Activated CD4-positive, alpha-beta T cell treated with anti-CD3 and anti-CD28 coated beads, Interleukin-2, amount 10 ng/mL, durations not matched to agents 7 days and 5 days (primary cell): ENCODE data around the gene VEGFB. TPM values are rescaled to one million over a fixed set of nuclear protein-coding genes. Genes with fewer than 3 reads are reported as not detected.

Source experiments
- CTCF ChIA-PET: fragments of 350-600 bp; sonication (Branson Sonifier 250); formaldehyde crosslinking; loops from one replicate; lab custom pipeline; 2021; ENCODE audit warnings: antibody characterized with exemption; lab: Charles Lee
- POLR2A ChIA-PET: fragments of 350-600 bp; sonication (Branson Sonifier 250); formaldehyde crosslinking; loops from one replicate; lab custom pipeline; 2021; ENCODE audit warnings: antibody characterized with exemption; lab: Charles Lee
- DNase-seq: peaks from one replicate; pipeline ENCODE4 v3.0.0-alpha.2; 2020
- H3K27ac Mint-ChIP-seq: one replicate; pipeline ENCODE4 v1.8.0; 2021; ENCODE audit warnings: mild to moderate bottlenecking, moderate library complexity, mixed read lengths
- H3K27me3 Mint-ChIP-seq: one replicate; pipeline ENCODE4 v1.8.0; 2021; ENCODE audit warnings: mixed read lengths
- H3K36me3 Mint-ChIP-seq: one replicate; pipeline ENCODE4 v1.8.0; 2021; ENCODE audit warnings: low read depth, mixed read lengths
- H3K4me1 Mint-ChIP-seq: one replicate; pipeline ENCODE4 v1.8.0; 2021; ENCODE audit warnings: mixed read lengths
- H3K4me3 Mint-ChIP-seq: one replicate; pipeline ENCODE4 v1.8.0; 2021; ENCODE audit warnings: mild to moderate bottlenecking, moderate library complexity, mixed read lengths
- H3K9me3 Mint-ChIP-seq: one replicate; pipeline ENCODE4 v1.8.0; 2021; ENCODE audit warnings: mixed read lengths
- total RNA-seq, 2 experiments: library from RNA; stranded (reverse); gene quantifications; one replicate each; pipeline ENCODE4 v1.2.3, GENCODE V29; 2021

VEGFB gene
- total RNA-seq: 10 to 100 TPM; 51.1 to 60.3 TPM

- Mint-ChIP-seq H3K4me1 (peaks cover 61% of the 10 kb centered on the region), H3K36me3 (peaks cover 13% of the 10 kb centered on the region), H3K4me3 (peak within 1 kb of the TSS; percentile 83), H3K27me3 (no peaks in the 10 kb centered on the region), H3K27ac (peak within 1 kb of the TSS; percentile 73), H3K9me3 (no peaks in the 10 kb centered on the region)
- ChIA-PET CTCF (interaction anchor here (1.0 to 2.0 kb wide), 4 partner anchors 10 to 71 kb away, joined by 3 to 6 read pairs (median 4); partner anchors contain the start of gene ESRRA), POLR2A (no interaction called here)
- DNase-seq: peak; percentile 71
Observed at GRCh38 chr11:64233913-64234586, at the start of gene VEGFB. Gene VEGFB, plus strand, starts transcription at chr11:64234584. Its CDS starts 250 bp downstream, at chr11:64234834.

GRCh38 chr11:64185175-64185692 is 49.1 kb upstream of the VEGFB start:
- Mint-ChIP-seq H3K27me3 (no peaks in the 10 kb centered on the region), H3K27ac (peak overlapping the region; percentile 92), H3K9me3 (no peaks in the 10 kb centered on the region), H3K4me3 (peak overlapping the region; percentile 94), H3K36me3 (peaks cover 15% of the 10 kb centered on the region), H3K4me1 (peaks cover 45% of the 10 kb centered on the region)
- DNase-seq: no peak
- POLR2A ChIA-PET: interaction anchor here (0.6 to 0.9 kb wide), 2 partner anchors 19 to 200 kb away, joined by 3 read pairs; partner anchors contain the start of gene MACROD1
- CTCF ChIA-PET: interaction anchor here (0.6 to 16.2 kb wide), 9 partner anchors 12 to 694 kb away, joined by 3 to 141 read pairs (median 4); partner anchors contain the start of genes FERMT3, PRDX5 and TRMT112

DNA sequence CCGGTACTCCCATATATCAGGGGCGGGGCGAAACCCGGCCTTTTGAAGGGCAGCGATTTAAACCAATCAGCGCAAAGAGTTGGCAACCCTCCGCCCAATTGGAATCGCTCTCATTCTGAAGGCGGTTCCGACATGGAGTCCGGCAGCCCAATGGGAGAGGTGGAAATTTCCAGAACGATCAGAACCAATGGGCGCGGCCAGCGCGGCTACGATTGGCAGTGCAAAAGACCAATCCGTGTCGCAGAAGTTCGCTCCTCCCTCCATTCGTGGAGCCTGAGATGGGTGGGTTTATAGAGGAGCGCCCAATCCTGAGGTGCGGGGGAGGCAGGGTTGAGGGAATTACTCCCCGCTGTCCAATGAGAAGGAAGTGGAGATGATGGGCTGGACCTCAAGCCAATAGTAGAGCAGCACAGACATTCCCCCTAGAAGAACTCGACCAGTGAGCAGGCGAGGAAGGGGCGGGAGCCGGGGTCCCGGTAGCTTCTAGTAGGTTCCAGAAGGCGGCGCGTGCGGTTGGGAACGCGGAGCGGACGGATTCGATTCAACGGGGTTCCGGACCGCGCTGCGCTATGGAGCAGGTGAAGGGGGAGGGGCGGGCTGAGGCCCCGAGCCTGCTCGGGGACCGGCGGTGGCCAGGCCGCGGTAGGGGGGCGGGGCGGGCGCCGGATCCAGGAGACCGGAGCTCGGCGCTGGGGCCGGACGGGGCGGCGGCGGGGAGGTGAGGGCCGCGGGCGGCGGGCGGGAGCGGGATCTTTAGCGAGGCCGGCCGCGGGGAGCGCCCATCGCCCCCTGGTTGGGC is 48.5 kb upstream of the VEGFB start, which contains the start of gene STIP1:
Gene STIP1 (plus strand): TSS at position 479 of the 799 bp plus-strand sequence. CDS start 91 bp downstream, at position 570.
- peak within 1 kb of the TSS; percentile 98 for H3K27ac Mint-ChIP-seq
- ChIA-PET CTCF (interaction anchor here (0.6 to 16.2 kb wide), 9 partner anchors 11 to 693 kb away, joined by 3 to 141 read pairs (median 5); partner anchors contain the start of genes FERMT3, PRDX5 and TRMT112), POLR2A (interaction anchor here (0.6 to 0.9 kb wide), 2 partner anchors 20 to 201 kb away, joined by 3 read pairs; partner anchors contain the start of gene MACROD1)
- H3K4me3 Mint-ChIP-seq: peak within 1 kb of the TSS; percentile 94
- H3K9me3 Mint-ChIP-seq: no peaks in the 10 kb centered on the region
- peaks cover 46% of the 10 kb centered on the region for H3K4me1 Mint-ChIP-seq
- peak; percentile 99 for DNase-seq
- peaks cover 18% of the 10 kb centered on the region for H3K36me3 Mint-ChIP-seq
- no peaks in the 10 kb centered on the region for H3K27me3 Mint-ChIP-seq

DNA sequence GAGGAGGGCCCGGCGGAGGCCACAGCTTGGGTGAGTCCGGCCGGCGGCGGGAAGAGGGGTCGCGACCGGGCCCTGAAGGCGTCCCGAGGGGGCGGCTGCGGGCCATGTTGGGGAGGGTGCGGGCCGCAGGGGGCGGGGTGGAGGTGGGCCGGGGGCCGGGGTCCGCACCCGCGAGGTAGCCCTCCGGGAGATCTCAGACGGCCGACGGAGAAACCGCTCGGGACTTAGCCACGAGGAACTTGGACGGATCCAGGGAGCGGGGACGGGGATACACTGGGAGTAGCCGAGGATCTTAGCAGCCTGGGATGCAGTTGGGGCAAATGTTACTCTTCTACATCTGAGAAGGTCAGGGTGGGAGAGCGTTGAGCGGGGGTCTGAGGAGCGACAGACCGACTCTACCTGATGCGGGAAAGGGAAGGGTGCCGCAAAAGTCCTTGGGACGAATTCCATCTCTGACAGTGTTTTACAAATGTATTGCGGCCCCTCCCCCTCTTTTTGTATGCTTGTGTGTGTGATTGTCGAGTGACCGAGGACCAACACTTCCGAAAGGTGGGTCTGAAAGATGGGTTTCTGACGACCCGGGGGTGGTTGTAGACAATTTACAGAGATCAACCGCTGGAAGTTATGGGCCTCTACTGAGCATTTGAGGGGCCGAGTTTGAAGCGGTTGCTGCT is 47.8 kb upstream of the VEGFB start:
- peak; percentile 56 for DNase-seq
- Mint-ChIP-seq H3K27ac (no peak overlapping the region), H3K4me3 (no peak overlapping the region), H3K36me3 (peaks cover 18% of the 10 kb centered on the region), H3K9me3 (no peaks in the 10 kb centered on the region), H3K4me1 (peaks cover 40% of the 10 kb centered on the region), H3K27me3 (no peaks in the 10 kb centered on the region)
- CTCF ChIA-PET: interaction anchor here (0.6 to 16.2 kb wide), 12 partner anchors 10 to 333 kb away, joined by 3 to 141 read pairs (median 5); partner anchors contain the start of genes FERMT3, PRDX5 and TRMT112
- POLR2A ChIA-PET: interaction anchor here (0.6 to 1.1 kb wide), 4 partner anchors 18 to 131 kb away, joined by 3 to 4 read pairs (median 4); partner anchors contain the start of gene PRDX5

DNA sequence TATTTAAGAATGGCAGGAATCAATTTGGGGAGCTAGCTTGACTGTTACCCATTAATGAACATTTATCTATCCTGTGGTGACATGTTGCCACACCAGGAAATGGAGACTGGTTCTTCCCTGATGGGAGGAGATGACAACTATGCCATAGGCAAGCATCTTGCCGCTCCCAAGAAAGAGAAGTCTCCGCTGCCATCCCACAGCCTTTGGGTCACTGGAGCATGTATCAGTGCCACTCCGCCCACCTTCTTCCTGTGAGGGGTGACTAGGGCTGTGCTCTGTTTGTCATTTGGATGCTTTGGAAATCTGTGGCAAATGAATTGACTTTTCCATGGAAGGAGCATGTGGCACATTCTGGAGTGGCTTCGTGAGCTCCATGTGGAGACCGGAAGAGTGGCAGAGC is 42.0 kb upstream of the VEGFB start:
- Mint-ChIP-seq H3K27ac (peak overlapping the region; percentile 46), H3K27me3 (no peaks in the 10 kb centered on the region), H3K4me1 (peaks cover 31% of the 10 kb centered on the region), H3K9me3 (no peaks in the 10 kb centered on the region), H3K4me3 (no peak overlapping the region), H3K36me3 (peaks cover 59% of the 10 kb centered on the region)
- POLR2A ChIA-PET: no interaction called here
- no peak for DNase-seq
- CTCF ChIA-PET: interaction anchor here (16.2 kb wide), 1 partner anchor 14 kb away, joined by 141 read pairs; the partner anchor contains the start of gene FERMT3

DNA sequence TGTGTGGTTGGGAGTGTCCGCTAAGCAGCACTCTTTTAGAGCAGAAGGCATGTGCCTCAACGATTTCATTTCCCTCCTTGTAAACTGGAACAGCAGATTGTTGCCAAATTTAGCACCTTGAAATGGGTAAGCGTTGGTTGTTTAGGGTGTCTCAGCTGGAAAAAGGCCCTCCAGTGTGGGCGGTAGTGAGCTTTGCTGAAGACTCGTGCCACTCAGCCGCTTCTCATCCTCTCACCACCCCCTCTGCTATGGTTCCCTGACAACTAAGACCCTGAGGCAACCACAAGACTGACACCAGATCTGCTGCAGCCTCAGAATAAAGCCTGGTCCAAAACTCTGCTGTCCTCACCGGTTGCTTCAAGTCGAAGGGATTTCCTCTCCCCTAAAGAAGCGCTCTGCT is 37.8 kb upstream of the VEGFB start:
- DNase-seq: no peak
- Mint-ChIP-seq H3K27ac (peak overlapping the region; percentile 14), H3K9me3 (no peaks in the 10 kb centered on the region), H3K27me3 (no peaks in the 10 kb centered on the region), H3K4me1 (peaks cover 24% of the 10 kb centered on the region), H3K36me3 (peaks cover 70% of the 10 kb centered on the region), H3K4me3 (no peak overlapping the region)
- POLR2A ChIA-PET: no interaction called here
- CTCF ChIA-PET: interaction anchor here (0.7 to 16.2 kb wide), 7 partner anchors 8 to 104 kb away, joined by 3 to 141 read pairs (median 3); partner anchors contain the start of genes FERMT3 and STIP1

DNA sequence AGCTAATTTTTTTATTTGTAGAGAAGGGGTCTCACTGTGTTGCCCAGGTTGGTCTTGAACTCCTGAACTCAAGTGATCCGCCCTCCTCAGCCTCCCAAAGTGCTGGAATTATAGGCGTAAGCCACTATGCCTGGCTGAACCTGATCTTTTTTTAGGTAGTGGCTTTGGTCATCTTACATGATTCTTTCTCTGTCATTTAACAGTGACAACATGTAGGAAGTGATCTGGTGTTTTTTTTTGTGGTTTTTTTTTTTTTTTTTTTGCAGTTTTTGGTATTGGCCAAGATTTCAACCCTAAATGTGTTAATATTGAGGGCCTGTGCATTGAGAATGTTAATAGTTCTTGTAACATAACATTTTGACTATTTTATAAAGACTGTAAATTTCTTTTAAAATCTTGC is 35.9 kb upstream of the VEGFB start:
- Mint-ChIP-seq H3K4me1 (peaks cover 25% of the 10 kb centered on the region), H3K4me3 (no peak overlapping the region), H3K27me3 (no peaks in the 10 kb centered on the region), H3K27ac (peak overlapping the region; percentile 50), H3K36me3 (peaks cover 75% of the 10 kb centered on the region), H3K9me3 (no peaks in the 10 kb centered on the region)
- CTCF ChIA-PET: interaction anchor here (0.6 to 16.2 kb wide), 2 partner anchors 7 to 13 kb away, joined by 3 to 141 read pairs; partner anchors contain the start of genes FERMT3 and STIP1
- no peak for DNase-seq
- POLR2A ChIA-PET: no interaction called here

DNA sequence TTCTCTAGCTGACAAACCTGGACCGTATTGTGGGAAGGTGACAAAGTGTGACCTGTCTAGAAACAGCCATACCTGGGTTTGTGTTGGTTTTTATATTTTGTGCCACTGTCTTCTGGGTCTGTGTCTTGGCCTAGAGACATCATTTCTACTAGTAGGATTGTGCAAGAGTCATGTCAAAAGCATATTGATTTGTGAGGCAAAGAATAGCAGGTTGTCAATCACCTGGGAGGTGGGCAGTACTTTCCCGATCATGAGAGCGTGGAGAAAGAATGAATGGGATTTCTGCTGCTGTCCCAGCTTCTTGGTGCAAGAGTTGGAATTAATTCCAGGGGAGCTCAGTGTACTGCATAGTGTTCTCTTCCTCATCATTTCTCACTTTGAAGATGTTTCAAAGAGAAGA is 32.8 kb upstream of the VEGFB start:
- ChIA-PET POLR2A (no interaction called here), CTCF (interaction anchor here (0.6 to 1.2 kb wide), 2 partner anchors 9 to 116 kb away, joined by 3 to 6 read pairs; partner anchors contain the start of genes PRDX5 and TRMT112)
- DNase-seq: no peak
- no peak overlapping the region for H3K4me3 Mint-ChIP-seq
- H3K27ac Mint-ChIP-seq: no peak overlapping the region
- H3K36me3 Mint-ChIP-seq: peaks cover 66% of the 10 kb centered on the region
- peaks cover 47% of the 10 kb centered on the region for H3K4me1 Mint-ChIP-seq
- H3K27me3 Mint-ChIP-seq: no peaks in the 10 kb centered on the region
- H3K9me3 Mint-ChIP-seq: no peaks in the 10 kb centered on the region

GRCh38 chr11:64202992-64203391 is 31.4 kb upstream of the VEGFB start:
- H3K27ac Mint-ChIP-seq: no peak overlapping the region
- H3K4me1 Mint-ChIP-seq: peaks cover 40% of the 10 kb centered on the region
- DNase-seq: no peak
- ChIA-PET CTCF (interaction anchor here (1.5 to 7.5 kb wide), 5 partner anchors 11 to 100 kb away, joined by 4 to 141 read pairs (median 14); partner anchors contain the start of genes ESRRA, PPP1R14B and STIP1), POLR2A (no interaction called here)
- no peaks in the 10 kb centered on the region for H3K9me3 Mint-ChIP-seq
- peaks cover 69% of the 10 kb centered on the region for H3K36me3 Mint-ChIP-seq
- H3K27me3 Mint-ChIP-seq: no peaks in the 10 kb centered on the region
- no peak overlapping the region for H3K4me3 Mint-ChIP-seq

DNA sequence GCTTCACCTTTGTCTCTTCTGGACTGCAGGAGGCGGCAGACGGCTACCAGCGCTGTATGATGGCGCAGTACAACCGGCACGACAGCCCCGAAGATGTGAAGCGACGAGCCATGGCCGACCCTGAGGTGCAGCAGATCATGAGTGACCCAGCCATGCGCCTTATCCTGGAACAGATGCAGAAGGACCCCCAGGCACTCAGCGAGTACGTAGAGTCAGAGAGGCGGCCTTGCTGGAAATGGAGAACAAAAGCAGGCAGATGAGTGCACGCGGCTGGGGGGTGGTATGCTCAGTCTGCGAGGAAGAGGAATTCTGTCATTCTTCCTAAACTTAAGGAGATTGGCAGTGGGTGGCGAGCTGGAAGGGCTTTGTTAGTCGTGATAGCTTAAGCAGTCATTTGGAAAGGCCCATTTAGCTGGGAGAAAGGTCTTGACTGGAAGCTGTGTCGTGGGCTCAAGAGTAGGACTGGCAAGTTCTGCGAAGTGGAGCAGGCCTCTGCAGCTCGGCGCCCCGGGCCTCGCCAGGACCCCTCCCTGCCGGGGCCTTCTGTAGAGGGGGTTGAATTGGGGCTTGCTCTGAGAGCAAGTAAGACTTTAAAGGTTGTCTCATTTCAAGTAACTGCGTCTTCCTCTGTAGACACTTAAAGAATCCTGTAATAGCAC is 30.8 kb upstream of the VEGFB start:
- Mint-ChIP-seq H3K4me3 (no peak overlapping the region), H3K36me3 (peaks cover 67% of the 10 kb centered on the region)

DNA sequence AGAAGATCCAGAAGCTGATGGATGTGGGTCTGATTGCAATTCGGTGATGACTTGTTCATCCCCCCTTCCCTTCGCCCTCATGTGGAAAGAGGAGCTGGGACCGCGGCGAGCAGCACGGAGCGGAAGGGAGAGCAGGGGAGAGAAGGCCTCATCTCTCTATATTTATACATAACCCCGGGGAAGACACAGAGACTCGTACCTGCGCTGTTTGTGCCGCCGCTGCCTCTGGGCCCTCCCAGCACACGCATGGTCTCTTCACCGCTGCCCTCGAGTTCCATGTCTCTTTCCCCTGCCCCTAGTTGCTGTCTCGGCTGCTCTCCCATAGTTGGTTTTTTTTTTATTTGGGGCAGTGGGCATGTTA is 30.3 kb upstream of the VEGFB start:
- no peak for DNase-seq
- Mint-ChIP-seq H3K9me3 (no peaks in the 10 kb centered on the region), H3K4me1 (peaks cover 47% of the 10 kb centered on the region), H3K27ac (peak overlapping the region; percentile 77), H3K36me3 (peaks cover 69% of the 10 kb centered on the region), H3K27me3 (no peaks in the 10 kb centered on the region), H3K4me3 (no peak overlapping the region)
- POLR2A ChIA-PET: interaction anchor here (0.5 to 0.8 kb wide), 3 partner anchors 11 to 114 kb away, joined by 3 to 5 read pairs (median 3); partner anchors contain the start of gene TRMT112
- CTCF ChIA-PET: interaction anchor here (0.6 to 10.1 kb wide), 26 partner anchors 9 to 1465 kb away, joined by 3 to 141 read pairs (median 6); partner anchors contain the start of genes DNAJC4, ESRRA, FKBP2 and GPR137

More for the DNA sequence above, 30.8 kb upstream of the VEGFB start:
- H3K9me3 Mint-ChIP-seq: no peaks in the 10 kb centered on the region
- ChIA-PET CTCF (interaction anchor here (0.9 to 10.1 kb wide), 14 partner anchors 9 to 99 kb away, joined by 4 to 141 read pairs (median 8); partner anchors contain the start of genes DNAJC4, ESRRA, GPR137 and NUDT22), POLR2A (no interaction called here)
- H3K27me3 Mint-ChIP-seq: no peaks in the 10 kb centered on the region
- H3K4me1 Mint-ChIP-seq: peaks cover 43% of the 10 kb centered on the region
- H3K27ac Mint-ChIP-seq: peak overlapping the region; percentile 68
- DNase-seq: no peak
